ENCODE results near the gene URB2.

The URB2 gene

DNA sequence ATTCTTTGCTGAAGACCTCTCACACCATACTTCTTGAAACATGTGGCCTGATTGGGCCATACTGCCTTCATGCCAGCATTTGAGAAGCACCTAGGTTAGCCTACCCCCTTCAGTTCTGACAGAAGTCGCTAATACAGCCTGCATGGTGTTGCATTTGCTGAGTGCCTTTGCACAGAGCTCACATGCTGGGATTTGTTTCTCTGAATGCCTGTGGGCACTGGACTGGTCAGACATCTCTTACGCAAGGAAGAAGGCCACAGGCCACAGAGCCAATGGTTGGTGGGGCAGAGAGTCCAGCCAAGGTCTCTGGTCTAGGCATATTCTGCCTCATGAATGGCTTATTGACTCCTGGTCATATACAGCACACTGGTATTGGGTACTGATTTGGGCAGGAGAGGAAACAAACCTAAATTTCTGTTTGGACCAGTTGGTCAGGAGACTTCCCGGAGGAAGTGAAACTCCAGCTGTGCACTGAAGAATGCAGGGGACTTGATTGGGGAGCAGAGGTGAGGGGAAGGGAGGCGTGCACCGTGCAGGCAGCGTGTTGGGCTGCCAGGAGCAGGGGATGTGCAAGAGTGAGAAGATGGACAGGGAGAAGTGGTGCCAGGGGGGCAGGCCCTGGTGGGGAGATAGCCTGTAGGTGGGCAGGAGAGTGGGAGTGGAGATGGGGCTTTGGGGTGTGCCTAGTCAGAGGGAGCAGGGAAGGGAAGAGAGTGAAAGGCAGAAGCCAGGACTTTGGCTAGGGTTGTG, 18.1 kb downstream of the URB2 start:
- no peak for DNase-seq (ENCODE audit: low read depth, low spot score)

DNA sequence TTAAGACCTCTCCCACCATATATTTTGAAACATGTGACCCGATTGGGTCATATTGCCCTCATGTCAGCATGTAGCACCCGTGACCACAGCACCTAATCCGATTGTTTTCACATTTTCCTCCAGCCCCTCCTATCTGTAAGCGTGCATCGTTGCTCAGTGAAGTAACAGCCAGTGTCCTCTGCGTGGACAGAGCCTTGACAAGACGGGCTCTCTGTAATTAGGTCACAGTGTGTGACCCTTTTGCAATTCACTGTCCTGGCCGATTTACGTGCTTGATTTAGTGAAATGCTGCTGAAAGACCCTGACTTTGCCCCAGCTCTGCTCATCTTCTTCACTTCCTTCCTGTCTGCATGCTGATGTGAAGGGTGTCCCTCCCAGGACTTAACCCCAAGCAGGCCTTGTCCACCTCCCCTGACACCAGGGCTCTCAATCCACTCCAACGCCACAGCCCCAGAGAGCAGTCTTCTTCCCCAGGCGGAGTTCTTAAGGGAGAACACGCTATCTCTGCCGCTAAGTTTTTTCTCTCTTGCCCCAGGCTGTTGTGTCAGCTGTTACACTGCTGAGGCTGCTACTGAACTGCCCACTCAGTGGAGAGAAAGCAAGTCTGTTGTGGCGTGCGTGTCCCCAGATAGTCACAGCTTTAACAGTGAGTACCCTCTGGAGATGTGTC, 19.4 kb downstream of the URB2 start:
- DNase-seq (ENCODE audit: low read depth, low spot score), result no peak

DNA sequence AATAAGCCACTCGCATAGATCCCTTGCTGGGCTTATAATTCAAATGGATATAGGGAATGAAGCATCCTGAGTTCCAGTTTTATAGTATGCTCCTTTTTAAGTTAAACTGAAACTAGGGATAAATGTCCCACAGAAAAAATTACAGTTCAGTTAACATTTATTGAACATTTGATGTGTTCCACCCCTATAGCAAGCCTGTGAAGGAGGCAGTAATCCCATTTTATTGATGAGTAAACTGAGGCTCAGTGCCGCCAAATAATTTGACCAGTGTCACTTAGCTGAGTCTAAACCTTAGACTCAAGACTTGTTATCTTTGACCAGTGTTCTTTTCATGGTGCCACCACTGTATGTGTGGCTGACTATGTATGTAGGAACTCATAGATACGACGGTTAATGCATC, 22.4 kb downstream of the URB2 start:
- no peak for DNase-seq (ENCODE audit: low read depth, low spot score)

DNA sequence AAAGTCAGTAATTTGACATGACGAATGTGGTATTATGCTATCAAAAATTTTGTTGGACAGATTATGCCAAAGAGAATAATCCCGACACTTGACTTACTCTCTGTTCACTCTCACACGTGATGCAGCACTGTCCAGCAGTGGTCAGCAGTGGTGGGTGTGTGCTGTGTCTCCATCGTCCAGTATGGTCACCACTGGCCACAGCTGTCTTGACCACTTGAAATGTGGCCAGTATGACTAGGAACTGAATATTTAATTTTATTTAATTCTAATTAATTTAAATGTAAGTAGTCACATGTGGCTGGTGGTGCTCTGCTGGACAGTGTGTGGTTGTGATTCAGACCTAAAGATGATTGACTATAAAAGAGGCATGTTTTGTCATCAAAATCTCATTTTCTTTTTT, 24.0 kb downstream of the URB2 start:
- no peak for DNase-seq (ENCODE audit: low read depth, low spot score)

DNA sequence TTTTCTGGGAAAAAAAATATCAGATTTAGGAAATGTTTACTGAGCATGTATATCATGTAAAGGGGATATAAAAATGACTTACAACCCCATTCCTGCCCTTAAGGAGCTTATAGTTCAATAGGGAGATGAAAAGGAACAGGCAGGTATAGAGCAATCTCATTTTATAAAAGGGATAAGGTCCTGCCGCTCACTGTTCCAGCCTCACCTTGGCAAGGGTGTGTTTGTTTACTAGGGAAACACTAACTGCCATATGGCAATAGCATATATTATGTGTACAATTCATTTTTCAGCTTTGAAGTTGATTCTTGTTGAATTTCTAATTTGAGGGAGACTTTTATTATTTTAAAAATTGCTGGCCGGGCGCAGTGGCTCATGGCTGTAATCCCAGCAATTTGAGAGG, 25.5 kb downstream of the URB2 start:
- no peak for DNase-seq (ENCODE audit: low read depth, low spot score)

DNA sequence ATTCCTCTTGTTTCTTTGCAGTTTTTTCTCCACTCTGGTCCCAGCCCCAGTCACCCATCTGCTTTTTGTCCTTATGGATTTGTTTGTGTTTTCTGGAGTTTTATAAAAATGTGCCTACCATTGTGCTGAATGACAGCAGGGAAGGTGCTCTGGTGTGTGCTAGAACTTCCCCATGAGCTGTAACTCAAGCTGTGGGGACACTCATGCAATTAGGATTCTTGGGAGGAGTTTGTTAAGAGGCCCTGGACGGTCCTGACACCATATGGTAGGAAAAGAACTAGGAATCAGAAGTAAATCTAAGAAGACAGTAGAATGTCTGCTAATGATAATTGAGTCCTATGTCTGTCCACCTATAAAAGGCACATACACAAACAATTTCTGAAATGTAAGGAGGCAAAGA, 27.4 kb downstream of the URB2 start:
- no peak for DNase-seq (ENCODE audit: low read depth, low spot score)

DNA sequence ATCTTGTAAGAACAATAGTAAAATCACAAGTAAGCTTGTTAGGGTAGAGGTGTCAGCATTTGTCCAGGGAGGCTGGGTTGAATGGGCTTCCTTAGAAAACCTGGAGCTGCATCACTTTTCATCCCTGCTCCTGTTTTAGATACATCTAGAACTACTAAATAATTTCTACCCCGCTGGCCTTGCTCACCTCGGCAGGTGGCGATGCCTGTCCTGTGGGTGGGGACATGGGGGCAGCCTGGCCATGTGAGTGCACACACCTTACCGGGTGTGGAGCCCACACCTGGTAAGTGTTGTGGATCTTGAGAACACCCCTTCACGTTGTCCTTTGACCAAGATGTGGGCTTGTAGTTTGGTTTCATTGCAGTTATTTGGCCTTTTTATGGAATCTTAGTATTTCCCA, 29.7 kb downstream of the URB2 start:
- DNase-seq (ENCODE audit: low read depth, low spot score), result no peak

DNA sequence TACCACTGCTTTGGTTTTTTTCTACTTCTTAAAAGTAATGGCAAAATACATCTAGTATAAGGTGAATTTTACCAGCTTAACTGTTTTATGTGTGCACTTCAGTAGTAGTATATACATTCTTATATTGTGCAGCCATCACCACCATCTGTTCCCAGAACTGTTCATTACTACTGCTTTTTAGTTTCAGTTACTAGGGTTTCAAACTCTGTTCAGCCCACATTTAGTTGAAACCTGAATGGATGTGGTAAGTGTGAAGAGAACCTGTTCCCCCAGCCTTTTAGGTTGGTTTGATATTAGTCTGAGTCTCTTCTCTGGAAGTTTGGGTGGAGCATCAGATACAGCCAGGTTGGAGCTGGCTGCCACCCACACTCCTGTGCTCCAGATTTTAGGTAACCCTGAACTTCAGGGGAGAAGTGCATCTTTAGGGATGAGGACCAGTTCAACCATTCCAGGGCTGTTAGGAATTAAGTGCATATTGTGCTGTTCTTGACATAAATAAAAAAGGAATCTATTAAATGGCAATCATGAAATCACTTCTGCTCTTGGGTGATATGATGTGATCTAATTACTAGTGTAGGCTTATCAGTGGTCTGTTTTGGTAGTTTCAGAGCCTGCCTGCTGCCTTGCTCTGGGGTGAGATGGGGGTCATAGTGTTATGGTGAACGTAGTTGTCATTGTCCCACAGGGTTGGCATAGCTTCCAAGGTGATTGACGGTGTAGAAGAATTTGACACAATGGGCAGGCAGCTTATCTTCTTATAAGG, 32.1 kb downstream of the URB2 start:
- no peak for DNase-seq (ENCODE audit: low read depth, low spot score)

DNA sequence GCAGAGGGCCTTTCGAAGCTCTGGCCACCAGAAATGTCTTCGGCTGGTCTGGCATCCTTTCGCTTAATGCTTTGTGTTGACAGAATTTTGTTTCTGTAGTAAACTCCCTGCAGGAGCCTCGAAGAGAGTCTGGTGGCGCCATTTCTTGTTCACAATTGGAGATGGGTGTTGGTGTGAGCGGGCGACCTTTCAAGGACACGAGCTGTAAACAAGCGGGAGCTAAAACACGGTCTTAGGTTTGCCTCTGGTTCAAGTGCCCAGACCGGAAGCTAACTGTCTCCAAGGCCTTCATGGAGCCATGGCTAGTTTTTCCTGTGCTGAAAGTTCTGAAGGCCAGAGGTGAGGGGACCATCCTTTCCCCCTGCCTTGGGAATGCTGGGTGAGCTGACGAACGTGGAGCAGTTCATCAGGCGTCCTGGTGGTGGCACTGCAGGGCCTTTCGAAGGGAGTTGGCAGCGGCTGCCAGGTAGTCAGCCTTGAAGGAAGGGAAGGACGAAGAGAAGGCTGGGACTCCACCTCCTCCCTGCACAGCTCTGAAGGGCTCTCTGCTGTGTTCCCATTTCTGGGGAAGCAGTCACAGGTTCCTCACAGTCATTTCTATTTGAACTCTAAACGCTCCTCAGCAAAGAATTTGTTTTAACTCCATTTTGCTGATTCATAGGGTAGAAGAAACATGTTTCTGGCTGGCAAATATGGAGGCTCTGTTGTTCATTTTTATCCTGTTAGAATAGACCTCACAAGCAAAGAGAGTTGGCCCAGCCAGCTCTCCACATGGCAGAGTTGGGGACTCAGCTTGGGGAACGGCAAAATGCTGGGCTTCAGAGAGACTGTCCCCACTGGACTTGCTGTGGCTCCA, 35.2 kb downstream of the URB2 start:
- DNase-seq (ENCODE audit: low read depth, low spot score), result peak; percentile 88

DNA sequence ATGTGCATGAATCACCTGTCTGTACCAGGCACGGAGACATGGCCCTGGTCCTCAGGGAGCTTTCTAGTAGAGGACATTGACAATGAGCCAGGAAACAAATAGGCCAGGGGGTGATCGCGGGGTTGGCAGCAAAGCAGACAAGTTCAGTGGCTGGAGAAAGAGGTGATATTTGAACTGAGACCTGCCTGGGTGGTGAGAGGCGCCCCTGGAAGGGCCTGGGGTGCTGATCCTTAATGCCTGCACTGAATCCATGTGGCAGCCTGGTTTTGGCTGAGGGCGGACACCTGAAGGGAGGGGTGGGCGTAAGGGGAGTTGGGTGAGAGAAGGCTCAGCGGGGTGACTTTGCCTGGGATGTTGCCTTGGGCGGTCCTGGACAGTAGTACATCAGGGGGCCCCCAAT, 35.9 kb downstream of the URB2 start:
- DNase-seq (ENCODE audit: low read depth, low spot score), result no peak

DNA sequence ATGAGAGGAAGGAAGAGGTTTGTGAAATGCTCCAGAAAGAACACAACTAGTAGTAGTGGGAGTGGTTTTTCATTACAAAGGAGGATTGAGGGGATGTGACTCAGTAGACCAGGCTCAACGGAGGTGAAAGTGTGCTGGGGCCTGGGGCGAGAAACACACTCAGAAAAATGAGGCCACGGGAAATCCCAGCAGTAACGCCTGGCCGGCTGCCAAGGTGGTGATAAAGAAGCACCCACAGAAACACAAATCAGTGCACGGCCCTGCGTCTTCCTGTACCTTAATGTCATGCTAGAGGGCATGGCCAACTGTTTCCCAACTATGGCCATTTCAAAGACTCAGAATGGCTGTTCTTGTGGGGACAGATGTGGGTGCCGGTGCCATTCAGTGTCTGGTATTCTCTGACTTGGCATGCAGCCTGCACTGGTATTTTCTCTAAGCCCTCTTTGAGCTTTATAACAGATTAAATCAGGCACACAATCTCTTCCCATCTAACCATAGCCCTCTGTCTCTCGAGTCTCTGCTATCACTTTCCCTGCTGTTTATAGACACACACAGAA, 38.2 kb downstream of the URB2 start:
- DNase-seq (ENCODE audit: low read depth, low spot score), result peak; percentile 30

DNA sequence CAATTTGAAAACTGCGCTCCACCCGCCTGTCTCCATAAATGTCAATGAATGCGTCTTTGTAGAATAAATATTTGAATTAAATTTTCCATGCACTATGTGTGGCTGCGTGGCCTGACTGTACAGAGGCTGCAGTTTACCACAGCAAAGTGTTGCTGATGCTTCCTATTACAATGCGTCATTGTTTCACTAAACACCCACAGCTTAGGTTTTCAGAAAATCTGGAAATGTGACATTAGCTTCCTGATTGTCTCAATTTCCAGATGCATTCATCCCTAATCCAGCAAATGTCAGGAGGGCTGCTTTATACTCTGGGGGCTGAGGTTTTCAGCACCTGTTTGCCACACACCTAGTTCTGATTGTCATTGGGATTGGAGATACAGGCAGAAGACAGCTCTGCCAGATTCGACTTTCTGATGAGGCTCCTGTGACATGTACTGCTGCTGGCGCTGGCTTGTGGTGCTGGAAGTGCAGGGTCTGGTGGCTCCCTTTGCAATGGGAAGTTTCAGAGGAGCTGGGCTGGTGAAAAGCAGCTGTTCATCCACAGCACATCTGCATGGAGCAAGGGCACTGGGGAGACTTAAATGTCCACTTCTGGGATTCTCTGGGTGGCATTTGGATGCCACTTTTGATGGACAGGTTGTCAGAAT, 40.0 kb downstream of the URB2 start:
- no peak for DNase-seq (ENCODE audit: low read depth, low spot score)

DNA sequence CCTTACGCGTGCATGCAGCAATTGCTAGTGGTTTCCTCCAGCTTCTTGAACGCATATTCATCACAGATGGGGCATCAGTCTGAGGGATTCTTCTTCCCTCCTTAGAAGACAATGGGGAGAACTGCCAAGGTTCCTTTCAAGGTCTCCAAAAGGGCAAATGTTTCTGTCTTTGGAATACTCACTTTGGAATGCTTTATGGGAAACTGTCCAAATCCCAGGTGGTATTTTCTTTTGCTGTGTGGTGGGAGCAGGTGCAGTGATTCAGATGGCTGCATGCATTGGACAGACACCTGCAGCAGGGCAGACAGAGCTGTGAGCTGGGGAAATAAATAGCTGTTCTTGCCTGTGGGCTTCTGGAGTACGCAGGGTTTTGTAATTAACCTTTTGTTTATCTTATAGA, 40.5 kb downstream of the URB2 start:
- DNase-seq (ENCODE audit: low read depth, low spot score), result no peak

DNA sequence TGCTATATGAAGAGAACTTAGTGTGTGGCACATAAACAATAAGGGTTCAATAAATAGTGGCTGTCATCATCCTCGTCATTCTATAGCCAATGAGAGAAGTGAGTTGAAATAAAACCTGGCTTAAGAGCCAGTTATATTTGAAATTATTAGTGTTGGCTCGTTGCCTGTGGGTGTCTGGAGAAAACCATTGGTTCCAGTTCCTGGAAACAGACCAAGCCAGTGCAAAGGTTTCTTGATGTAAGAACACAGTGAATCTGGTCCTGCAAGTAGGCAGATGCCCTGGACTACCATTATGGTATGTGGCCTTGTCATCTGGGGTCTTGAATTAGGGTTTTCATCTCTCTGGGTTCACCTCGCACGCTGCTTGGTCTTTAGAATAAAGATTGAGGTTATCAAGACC, 43.3 kb downstream of the URB2 start:
- peak; percentile 35 for DNase-seq (ENCODE audit: low read depth, low spot score)

DNA sequence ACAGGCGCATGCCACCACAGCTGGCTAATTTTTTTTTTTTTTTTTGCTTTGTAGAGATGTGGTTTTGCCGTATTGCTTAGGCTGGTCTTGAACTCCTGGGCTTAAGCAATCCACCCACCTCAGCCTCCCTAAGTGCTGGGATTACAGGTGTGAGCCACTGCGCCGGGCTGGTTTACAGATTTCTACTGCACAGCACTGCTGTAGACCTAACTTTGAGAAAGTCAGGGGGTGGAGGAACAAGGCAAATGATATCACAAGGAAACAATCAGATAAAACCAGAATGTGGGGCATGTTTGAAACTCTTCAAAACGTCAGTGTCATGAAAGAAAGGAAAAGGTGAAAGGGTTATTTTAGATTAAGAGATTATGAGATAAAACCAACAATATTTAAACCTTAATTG, 45.3 kb downstream of the URB2 start:
- DNase-seq (ENCODE audit: low read depth, low spot score), result no peak

DNA sequence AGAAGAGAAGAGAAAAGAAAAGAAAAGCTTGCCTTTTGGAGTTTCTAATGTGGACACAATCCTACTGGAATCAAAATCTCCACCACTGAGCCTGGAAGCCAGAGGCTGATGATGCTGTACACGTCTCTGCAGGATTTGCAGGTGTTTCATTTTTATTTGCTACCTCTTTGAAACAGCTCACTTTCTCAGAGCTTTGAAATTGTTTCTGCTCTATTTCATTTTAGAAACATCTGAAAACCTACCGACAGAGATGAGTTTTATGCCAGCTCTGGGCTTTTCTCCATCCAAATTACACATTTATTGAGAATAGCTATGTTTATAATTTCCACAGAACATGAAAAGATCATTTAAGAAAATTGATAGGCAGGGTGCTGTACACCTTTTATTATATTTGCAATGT, 46.2 kb downstream of the URB2 start:
- DNase-seq (ENCODE audit: low read depth, low spot score), result no peak

DNA sequence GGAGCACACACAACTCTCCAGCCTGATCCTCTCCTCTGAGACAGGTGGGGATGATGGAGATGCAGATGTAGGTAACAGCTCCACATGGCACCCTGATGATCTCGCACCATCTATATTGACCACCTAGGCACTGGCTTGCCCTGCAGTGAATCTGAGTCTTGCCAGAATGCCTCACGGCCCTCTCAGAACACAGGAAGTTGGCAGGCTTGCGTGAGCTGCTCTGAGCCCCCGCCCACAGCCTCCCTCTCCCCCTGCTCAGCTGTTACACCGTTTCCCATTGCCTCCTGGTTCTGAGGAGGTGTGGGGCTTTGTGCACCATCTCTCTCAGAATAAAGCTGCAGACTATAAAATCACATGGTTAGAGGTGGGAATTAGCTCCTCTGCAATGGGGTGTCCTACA, 48.0 kb downstream of the URB2 start:
- DNase-seq (ENCODE audit: low read depth, low spot score), result no peak

DNA sequence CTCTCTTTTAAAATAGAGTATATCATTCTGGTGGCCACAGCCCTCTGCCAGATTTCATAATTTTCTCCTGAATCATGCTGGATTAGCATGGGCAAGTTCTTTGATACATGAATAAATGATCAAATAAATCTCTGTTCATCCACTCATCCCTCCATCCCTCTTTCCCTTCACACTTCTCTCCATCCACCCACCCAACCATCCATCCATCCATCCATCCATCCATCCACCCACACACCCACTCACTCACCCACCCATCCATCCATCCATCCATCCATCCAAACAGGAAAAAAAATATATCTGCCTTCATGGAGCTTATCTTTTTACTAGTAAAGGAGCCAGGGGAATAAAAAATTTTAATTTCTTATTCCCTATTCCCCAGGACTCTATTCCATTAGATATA, 49.3 kb downstream of the URB2 start:
- no peak for DNase-seq (ENCODE audit: low read depth, low spot score)

DNA sequence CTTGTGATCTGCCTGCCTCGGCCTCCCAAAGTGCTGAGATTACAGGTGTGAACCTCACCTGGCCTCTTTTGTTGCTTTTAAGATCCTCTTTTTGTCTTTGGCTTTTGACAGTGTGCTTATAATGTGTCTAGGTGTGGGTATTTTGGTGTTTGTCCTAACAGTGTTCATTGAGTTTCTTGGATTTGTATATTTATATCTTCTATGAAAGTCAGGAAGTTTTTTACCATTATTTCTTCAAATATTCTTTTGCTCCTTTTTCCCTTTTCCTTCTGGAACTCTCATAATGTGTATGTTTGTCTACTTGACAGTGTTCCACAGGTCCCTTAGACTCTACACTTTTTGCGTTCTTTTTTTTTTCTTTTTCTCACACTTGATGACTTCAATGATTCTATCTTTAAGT, 59.1 kb downstream of the URB2 start:
- no peak for DNase-seq (ENCODE audit: low read depth, low spot score)

DNA sequence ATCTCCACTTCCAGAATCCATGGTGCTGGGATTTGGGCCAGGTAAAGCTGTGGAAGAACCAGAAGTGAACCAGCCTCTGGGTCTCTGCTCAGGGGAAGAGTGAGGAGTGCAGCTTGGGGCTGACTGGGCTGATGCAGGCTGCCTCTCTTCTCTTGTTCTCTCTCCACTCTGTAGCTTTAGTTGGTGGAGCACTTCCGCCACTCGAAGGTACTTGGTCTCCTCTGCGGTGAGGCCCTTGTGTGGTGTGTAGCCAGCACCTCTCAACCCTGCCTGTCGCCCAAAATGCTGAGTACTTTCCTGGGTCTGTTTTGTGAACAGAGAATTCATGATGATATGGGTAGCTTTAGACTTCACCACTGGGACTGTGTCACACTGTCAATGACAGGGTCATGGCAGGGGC, 63.2 kb downstream of the URB2 start:
- DNase-seq (ENCODE audit: low read depth, low spot score), result no peak

DNA sequence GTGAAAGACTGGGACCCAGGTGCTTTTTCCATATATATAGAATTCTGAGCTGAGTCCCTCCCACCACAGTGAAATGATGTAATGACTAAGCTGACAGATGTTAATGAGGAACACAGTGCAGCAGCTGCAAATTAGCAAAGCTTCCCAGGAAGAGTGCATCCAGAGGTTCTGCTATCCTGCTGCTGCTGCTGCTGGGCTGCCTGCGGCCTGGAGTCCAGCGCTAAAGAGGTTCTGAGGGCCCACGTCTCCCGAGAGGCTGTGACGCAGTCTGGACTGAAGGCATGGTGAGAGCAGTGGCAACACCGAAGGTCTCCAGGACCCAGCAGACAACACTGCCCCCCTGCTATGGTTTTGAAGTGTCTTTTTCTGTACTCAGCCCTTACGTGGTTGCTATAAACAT, 63.9 kb downstream of the URB2 start:
- DNase-seq (ENCODE audit: low read depth, low spot score), result no peak

Data from astrocyte of the hippocampus (primary cell).